HL-60 (cell line): ENCODE data around the gene COLEC11.
"Not testable (repeated sequence)": the region's sequence is repeated elsewhere in the genome, so short reads cannot be mapped to it uniquely, and the experiment has no call there.

ENCODE experiments used
- GABPA ChIP-seq: IDR thresholded peaks from 2 replicates; pipeline ENCODE4 v1.6.1; 2012; ENCODE audit warnings: low read depth
- POLR2AphosphoS5 ChIP-seq: IDR thresholded peaks from 2 replicates; pipeline ENCODE4 v1.6.1; 2012; ENCODE audit warnings: low read depth
- TF ChIP-seq, protein P1 (sequence below): IDR thresholded peaks from one replicate; pipeline ENCODE4 v1.5.1; 2011; ENCODE audit warnings: low read length, control low read depth, inconsistent platforms; ENCODE audit not compliant: insufficient read depth
- TF ChIP-seq, protein P2 (sequence below): IDR thresholded peaks from 2 replicates; pipeline ENCODE4 v1.6.1; 2012; ENCODE audit warnings: low read depth; ENCODE audit not compliant: insufficient replicate concordance

DNA sequence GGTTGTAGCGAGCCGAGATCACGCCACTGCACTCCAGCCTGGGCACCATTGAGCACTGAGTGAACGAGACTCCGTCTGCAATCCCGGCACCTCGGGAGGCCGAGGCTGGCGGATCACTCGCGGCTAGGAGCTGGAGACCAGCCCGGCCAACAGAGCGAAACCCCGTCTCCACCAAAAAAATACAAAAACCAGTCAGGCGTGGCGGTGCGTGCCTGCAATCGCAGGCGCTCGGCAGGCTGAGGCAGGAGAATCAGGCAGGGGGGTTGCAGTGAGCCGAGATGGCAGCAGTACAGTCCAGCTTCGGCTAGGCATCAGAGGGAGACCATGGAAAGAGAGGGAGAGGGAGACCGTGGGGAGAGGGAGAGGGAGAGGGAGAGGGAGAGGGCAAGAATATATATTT, 25.3 kb upstream of the COLEC11 start:
- TF ChIP-seq, protein P1, sequence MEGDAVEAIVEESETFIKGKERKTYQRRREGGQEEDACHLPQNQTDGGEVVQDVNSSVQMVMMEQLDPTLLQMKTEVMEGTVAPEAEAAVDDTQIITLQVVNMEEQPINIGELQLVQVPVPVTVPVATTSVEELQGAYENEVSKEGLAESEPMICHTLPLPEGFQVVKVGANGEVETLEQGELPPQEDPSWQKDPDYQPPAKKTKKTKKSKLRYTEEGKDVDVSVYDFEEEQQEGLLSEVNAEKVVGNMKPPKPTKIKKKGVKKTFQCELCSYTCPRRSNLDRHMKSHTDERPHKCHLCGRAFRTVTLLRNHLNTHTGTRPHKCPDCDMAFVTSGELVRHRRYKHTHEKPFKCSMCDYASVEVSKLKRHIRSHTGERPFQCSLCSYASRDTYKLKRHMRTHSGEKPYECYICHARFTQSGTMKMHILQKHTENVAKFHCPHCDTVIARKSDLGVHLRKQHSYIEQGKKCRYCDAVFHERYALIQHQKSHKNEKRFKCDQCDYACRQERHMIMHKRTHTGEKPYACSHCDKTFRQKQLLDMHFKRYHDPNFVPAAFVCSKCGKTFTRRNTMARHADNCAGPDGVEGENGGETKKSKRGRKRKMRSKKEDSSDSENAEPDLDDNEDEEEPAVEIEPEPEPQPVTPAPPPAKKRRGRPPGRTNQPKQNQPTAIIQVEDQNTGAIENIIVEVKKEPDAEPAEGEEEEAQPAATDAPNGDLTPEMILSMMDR: not testable (repeated sequence)
- not testable (repeated sequence) for TF ChIP-seq POLR2AphosphoS5, GABPA
- TF ChIP-seq, protein P2, sequence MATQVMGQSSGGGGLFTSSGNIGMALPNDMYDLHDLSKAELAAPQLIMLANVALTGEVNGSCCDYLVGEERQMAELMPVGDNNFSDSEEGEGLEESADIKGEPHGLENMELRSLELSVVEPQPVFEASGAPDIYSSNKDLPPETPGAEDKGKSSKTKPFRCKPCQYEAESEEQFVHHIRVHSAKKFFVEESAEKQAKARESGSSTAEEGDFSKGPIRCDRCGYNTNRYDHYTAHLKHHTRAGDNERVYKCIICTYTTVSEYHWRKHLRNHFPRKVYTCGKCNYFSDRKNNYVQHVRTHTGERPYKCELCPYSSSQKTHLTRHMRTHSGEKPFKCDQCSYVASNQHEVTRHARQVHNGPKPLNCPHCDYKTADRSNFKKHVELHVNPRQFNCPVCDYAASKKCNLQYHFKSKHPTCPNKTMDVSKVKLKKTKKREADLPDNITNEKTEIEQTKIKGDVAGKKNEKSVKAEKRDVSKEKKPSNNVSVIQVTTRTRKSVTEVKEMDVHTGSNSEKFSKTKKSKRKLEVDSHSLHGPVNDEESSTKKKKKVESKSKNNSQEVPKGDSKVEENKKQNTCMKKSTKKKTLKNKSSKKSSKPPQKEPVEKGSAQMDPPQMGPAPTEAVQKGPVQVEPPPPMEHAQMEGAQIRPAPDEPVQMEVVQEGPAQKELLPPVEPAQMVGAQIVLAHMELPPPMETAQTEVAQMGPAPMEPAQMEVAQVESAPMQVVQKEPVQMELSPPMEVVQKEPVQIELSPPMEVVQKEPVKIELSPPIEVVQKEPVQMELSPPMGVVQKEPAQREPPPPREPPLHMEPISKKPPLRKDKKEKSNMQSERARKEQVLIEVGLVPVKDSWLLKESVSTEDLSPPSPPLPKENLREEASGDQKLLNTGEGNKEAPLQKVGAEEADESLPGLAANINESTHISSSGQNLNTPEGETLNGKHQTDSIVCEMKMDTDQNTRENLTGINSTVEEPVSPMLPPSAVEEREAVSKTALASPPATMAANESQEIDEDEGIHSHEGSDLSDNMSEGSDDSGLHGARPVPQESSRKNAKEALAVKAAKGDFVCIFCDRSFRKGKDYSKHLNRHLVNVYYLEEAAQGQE: not testable (repeated sequence)
